ENCODE measurements around the gene ZBTB45.

ZBTB45 gene

GRCh38 chr19:58538257-58539168 is 18.9 kb upstream of the ZBTB45 start:
- no peak for DNase-seq (ENCODE audit: low read depth, low spot score)

- DNase-seq (ENCODE audit: low read depth, low spot score), result no peak
These were observed 17.5 kb upstream of the ZBTB45 start for GRCh38 chr19:58536852-58537798.

- DNase-seq (ENCODE audit: low read depth, low spot score), result no peak
These were observed 16.2 kb upstream of the ZBTB45 start for GRCh38 chr19:58535857-58536256.

- DNase-seq (ENCODE audit: low read depth, low spot score), result no peak
These were observed 11.6 kb upstream of the ZBTB45 start for GRCh38 chr19:58531034-58531840.

GRCh38 chr19:58529405-58529804 is 9.8 kb upstream of the ZBTB45 start:
- DNase-seq (ENCODE audit: low read depth, low spot score), result no peak

- DNase-seq (ENCODE audit: low read depth, low spot score), result no peak
These were observed 3.1 kb upstream of the ZBTB45 start for GRCh38 chr19:58522709-58523108.

GRCh38 chr19:58521651-58522050 is 2.0 kb upstream of the ZBTB45 start:
- no peak for DNase-seq (ENCODE audit: low read depth, low spot score)

GRCh38 chr19:58520257-58520599 is 618 bp upstream of the ZBTB45 start:
- no peak for DNase-seq (ENCODE audit: low read depth, low spot score)

- no peak for DNase-seq (ENCODE audit: low read depth, low spot score)
These were observed 589 bp downstream of the ZBTB45 start for GRCh38 chr19:58519087-58519354.

- DNase-seq (ENCODE audit: low read depth, low spot score), result no peak
These were observed 1.1 kb downstream of the ZBTB45 start for GRCh38 chr19:58518256-58519086.

- DNase-seq (ENCODE audit: low read depth, low spot score), result no peak
These were observed 2.4 kb downstream of the ZBTB45 start for GRCh38 chr19:58516964-58517833.

- DNase-seq (ENCODE audit: low read depth, low spot score), result no peak
These were observed 3.3 kb downstream of the ZBTB45 start for GRCh38 chr19:58516246-58516836.

GRCh38 chr19:58515259-58515658 is 4.4 kb downstream of the ZBTB45 start:
- DNase-seq (ENCODE audit: low read depth, low spot score), result no peak

GRCh38 chr19:58514564-58515022 is 5.0 kb downstream of the ZBTB45 start:
- DNase-seq (ENCODE audit: low read depth, low spot score), result no peak

GRCh38 chr19:58513694-58514563 is 5.7 kb downstream of the ZBTB45 start:
- peak; percentile 90 for DNase-seq (ENCODE audit: low read depth, low spot score)

GRCh38 chr19:58513213-58513693 is 6.4 kb downstream of the ZBTB45 start:
- DNase-seq (ENCODE audit: low read depth, low spot score), result no peak

GRCh38 chr19:58511353-58512208 is 8.0 kb downstream of the ZBTB45 start, which contains the start of gene SLC27A5:
Gene SLC27A5 (minus strand): TSS chr19:58511992. CDS start chr19:58511955, 37 bp downstream.
- no peak for DNase-seq (ENCODE audit: low read depth, low spot score)

Data from activated naive CD8-positive, alpha-beta T cell treated with anti-CD3 and anti-CD28 coated beads, Interleukin-2, amount 50 U/mL, for 16 hours (primary cell).